ENCODE results near the gene GALNT8.

DNA sequence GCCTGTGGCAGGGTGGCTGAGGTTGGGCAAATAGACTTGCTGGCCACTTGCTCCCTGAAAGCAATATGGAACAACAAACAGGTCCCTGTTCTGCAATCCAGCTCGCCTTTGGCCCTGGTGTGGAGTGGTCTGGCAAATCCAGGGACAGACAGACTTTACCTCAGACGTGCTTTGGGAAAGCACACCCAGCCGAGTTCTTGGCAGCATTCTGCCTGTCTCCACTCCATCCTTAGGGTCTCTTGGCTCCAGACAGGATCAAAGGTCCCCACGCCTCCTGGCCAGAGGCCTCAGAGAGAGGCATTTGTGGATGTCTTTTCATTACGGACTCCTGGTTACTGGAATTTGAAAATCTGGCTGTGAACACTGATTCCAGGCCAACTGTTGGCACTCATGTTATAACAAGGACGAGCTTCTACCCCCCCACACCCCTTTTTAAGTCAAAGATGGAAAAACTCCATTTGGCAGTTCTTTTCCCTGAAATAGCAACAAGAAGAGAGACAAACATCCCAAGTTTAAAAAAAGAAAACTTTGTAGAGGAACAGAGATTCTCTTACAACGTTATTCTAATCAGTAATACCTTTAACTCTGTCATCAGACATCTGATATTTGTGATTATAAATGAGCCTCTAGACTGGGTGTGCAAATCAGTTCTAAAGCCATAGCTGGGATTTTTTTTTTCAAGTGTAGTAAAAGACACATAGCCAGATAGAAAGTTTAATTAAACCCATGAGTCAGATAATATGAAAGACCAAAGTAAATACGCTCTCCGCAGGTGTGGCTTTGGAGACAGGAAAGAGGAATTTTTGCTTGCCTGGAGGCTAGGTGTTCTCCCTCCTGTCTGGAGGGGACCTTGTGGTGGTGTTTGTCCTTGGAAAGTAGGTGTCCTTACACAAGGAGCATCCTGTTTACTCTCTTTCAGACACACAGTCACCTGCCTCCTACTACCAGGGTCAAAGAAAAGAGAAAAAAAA is 60.7 kb downstream of the GALNT8 start:
- TF ChIP-seq POLR2A (IDR thresholded peaks at IDR 0.05; ENCODE audit: low read depth, low read length) (no peak), POLR2AphosphoS5 (IDR thresholded peaks at IDR 0.05; ENCODE audit: low read depth, low read length) (no peak), TAF1 (IDR thresholded peaks at IDR 0.05; ENCODE audit: borderline replicate concordance, low read depth, low read length) (no peak)

Measured in GM12892 (cell line).